GM19043 (cell line): ENCODE results near the gene CRABP1.
A peak's percentile ranks its signal among the peaks of the same experiment; 100 is the strongest.

Experiments
- ATAC-seq: cut with Tn5 transposase; IDR thresholded peaks from one replicate; pipeline ENCODE4 v1.9.1; 2021; ENCODE audit warnings: low read depth; ENCODE audit not compliant: unreplicated experiment

CRABP1 gene

GRCh38 chr15:78340231-78341056, at the start of gene CRABP1:
Gene CRABP1 (plus strand): TSS chr15:78340353. CDS start chr15:78340429, 76 bp downstream.
- no peak for ATAC-seq

GRCh38 chr15:78291052-78291451, 49.1 kb upstream of the CRABP1 start:
- ATAC-seq = no peak

- no peak for ATAC-seq
These were observed 48.5 kb upstream of the CRABP1 start for GRCh38 chr15:78291698-78292097.

GRCh38 chr15:78292219-78292618, 47.9 kb upstream of the CRABP1 start:
- ATAC-seq = no peak

- peak; percentile 76 for ATAC-seq
These were observed 40.8 kb upstream of the CRABP1 start, which contains the start of gene SKIC8 for GRCh38 chr15:78299101-78299930. Gene SKIC8 (minus strand): TSS chr15:78299609. CDS start chr15:78295686, 3,923 bp downstream.

DNA sequence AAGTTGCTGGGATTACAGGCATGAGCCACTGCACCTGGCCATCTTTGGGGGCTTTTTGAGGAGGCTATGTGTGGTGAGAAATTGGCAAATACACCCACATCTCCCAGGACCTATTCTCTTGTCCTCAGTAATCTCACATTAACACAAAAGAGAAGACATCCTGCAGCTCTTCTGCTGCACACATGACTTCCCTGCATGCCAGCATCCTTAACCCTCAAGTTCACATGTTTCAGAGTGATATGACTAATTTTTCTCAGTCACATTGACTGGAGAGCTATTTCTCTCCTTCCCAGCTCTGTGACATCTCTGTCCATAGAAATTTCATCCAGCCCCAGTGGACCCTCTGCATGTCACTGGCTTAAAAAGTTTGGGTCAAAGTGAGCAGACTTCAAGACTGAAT, 38.8 kb upstream of the CRABP1 start:
- no peak for ATAC-seq

DNA sequence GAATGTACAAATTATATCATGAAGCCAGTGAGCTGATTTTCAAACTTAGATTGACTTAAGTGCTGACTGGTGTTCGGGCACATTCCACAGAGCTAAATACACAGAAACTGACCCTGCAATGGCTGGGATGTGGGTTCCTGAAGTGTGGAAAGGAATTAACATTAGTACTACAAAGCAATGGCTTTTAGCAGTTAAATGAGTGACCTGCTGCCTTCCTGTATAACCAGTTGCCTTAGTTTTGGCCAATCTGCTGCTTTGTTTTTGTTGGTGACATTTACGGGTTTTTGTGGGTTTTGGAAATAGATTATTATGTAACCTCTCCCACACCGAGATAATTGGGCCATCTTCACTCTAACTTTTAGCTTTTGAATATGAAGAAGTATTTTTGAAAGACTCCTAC, 38.3 kb upstream of the CRABP1 start:
- ATAC-seq = no peak

DNA sequence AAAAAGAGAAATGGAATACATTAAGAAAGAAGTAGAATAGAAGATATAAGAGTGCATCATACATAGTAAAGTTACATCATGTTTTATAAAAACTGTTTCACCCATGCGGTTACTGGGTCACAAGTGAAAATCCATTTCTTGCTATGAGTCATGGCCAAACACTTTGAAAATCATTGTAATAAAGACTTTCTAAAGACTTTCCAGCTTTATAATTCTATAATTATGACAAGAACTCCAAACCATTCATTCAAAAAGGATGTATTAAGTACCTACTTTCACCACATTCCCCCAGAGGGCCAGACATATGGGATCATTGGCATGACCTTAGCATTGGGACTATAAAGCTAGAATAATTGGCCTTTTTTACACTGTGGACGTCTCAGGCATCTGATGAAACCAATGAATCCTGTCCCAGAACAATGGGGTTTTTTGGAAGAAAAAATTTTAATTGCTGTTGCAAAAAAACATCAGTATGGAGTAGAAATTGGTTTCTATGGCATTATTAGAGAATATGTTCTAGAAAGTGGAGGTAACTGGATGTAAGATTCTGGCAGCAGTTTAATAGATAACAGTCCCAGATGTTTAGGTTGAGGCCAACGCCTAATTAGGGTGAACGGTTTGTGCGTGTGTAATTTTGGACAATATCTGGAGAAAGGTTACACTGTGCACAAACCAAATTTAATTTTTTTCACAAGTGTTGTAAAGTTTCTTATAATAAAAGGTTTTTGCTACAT, 37.4 kb upstream of the CRABP1 start:
- ATAC-seq = no peak

DNA sequence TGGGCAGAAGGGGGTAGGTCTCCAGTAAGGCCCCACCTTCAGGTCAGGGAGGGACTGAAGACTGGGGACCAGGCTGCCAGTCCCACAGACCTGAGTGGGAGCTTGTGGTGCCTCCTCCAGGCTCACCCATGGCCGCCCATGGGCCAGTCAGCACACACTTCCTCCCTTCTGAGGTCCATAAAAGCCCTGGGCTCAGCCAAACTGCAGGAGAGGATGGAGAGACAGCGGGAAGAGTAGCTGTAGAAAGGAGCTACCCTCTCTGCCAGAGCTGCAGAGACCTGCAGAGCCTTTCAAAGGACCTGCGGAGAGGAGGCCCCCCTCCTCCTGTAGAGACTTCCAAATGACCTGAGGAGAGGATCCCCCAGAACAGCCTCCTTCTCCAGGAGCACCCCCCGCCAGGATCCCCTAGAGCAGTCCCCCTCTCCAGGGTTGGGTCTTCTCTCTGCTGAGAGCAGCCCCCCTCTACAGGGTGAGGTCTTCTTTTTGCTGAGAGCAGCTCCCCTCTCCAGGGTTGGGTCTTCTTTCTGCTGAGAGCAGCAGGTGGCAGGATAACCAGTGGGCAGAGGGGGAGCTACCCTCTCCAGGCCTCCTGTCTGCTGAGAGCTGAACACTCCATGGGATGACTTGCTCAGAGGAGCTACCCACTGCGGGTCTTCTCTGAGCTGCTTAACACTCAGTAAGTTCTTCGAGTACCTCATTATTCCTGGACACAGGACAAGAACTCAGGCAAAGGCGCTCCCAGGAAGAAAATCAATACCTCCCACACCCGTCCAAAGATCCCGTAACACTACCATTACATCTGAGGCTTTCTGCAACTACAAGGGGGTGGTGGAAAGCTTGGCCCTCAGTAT, 35.7 kb upstream of the CRABP1 start:
- ATAC-seq = no peak

GRCh38 chr15:78306176-78306774, 33.9 kb upstream of the CRABP1 start:
- no peak for ATAC-seq

- no peak for ATAC-seq
These were observed 32.2 kb upstream of the CRABP1 start for GRCh38 chr15:78307976-78308375.

- no peak for ATAC-seq
These were observed 31.6 kb upstream of the CRABP1 start for GRCh38 chr15:78308422-78309032.

GRCh38 chr15:78311292-78311691, 28.9 kb upstream of the CRABP1 start:
- ATAC-seq = no peak

GRCh38 chr15:78312536-78312935, 27.6 kb upstream of the CRABP1 start:
- no peak for ATAC-seq

DNA sequence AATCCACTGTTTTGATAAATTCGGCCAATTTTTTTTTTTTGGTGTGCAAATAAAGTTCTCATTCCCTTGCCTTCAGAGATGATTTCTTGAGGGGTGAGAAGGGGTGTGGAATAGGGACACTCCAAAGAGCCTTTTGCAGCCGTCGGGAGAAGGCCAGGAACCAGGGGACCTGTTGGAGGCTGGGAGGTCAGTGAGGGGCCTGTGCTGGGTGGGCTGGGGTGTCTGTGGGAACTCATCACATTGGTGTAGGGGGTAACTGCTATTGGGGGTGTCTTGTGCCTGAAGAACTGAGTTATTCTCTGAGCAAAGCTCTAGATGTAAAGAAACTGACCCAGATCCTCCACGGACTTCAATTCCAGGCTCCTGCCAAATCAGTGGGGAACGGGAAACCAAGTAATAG, 27.2 kb upstream of the CRABP1 start:
- ATAC-seq = no peak

- ATAC-seq = no peak
These were observed 26.8 kb upstream of the CRABP1 start for GRCh38 chr15:78313383-78313782.

- ATAC-seq = no peak
These were observed 26.0 kb upstream of the CRABP1 start for GRCh38 chr15:78314181-78314581.

GRCh38 chr15:78315686-78316282, 24.4 kb upstream of the CRABP1 start:
- no peak for ATAC-seq
